Right cardiac atrium (tissue), 5 donors: Measurements from ENCODE around the gene APOO. TPM values are rescaled to one million over a fixed set of nuclear protein-coding genes. Genes with fewer than 3 reads are reported as not detected.

Source experiments
- ATAC-seq, 2 donors: fragments of 200-7000 bp; cut with Tn5 transposase; one replicate each; pipeline versions ENCODE4 v1.8.0 to v1.9.1; 2020; ENCODE audit warnings: moderate library complexity in 2 of 2, mild to moderate bottlenecking in 1 of 2
- DNase-seq, 3 donors: peaks; one replicate each; pipeline ENCODE4 v3.0.0-alpha.2; 2020
- H3K27ac ChIP-seq: one replicate; pipeline ENCODE4 v1.5.1; 2013; ENCODE audit warnings: mild to moderate bottlenecking, low read length, control low read depth, moderate library complexity
- H3K27me3 ChIP-seq: one replicate; pipeline ENCODE4 v1.6.1; 2013; ENCODE audit not compliant: control insufficient read depth, insufficient read depth
- H3K4me1 ChIP-seq: one replicate; pipeline ENCODE4 v1.6.1; 2013; ENCODE audit warnings: low read length; ENCODE audit not compliant: control insufficient read depth, insufficient read depth
- H3K4me3 ChIP-seq: one replicate; pipeline ENCODE4 v1.5.1; 2013; ENCODE audit warnings: low read length, control low read depth
- H3K9me3 ChIP-seq: one replicate; pipeline ENCODE4 v1.6.1; 2013; ENCODE audit warnings: low read length; ENCODE audit not compliant: control insufficient read depth
- WGBS: extraction: QIAGEN DNeasy Blood & Tissue Kit; methylation state at CpG from one replicate; pipeline ENCODE4 v1.1.7; 2013; 5-methylcytosine and 5-hydroxymethylcytosine counted together
- intact Hi-C, 4 donors: fragments of 100-400 bp; cut with DNase I; formaldehyde crosslinking; loops; one replicate each; pipeline versions ENCODE4 v1.11.0 to v1.14.0; 2022 to 2023
- long read RNA-seq, 4 donors: library from polyadenylated mRNA; unstranded; transcript quantifications; one replicate each; pipeline ENCODE4 v2.0.0, GENCODE V29; 2020 to 2021
- polyA plus RNA-seq: library from polyadenylated mRNA; stranded (reverse); fragments of 200-250 nt; gene quantifications from one replicate; pipeline ENCODE4 v1.2.3, GENCODE V29; 2013
- total RNA-seq, 4 donors: library from RNA; stranded (reverse); fragmentation: NEBNext Ultra II Directional; extraction: Animal tissue kit (Norgen Biotek cat#: 25700); gene quantifications; one replicate each; pipeline ENCODE4 v1.2.1, GENCODE V29; 2021
- donor health status: healthy with polysubstance abuse.
- donor health status: DM: no; HTN: yes; CAD: no.
- donor health status: DM: no; HTN: no; CAD: no.
- donor health status: DM: no; HTN: yes; CAD: no; lungs with severe emphysema.
- donor health status: DM: yes; HTN: yes; CAD: no.

The APOO gene
- total RNA-seq = 10 to 100 TPM; 65.7 to 88.9 (median 83.1) TPM
- 105 TPM for polyA plus RNA-seq
- long read RNA-seq, donor 1, transcript APOO-201 (9 exons, 1,118 nt) = major isoform, 32 of 56 reads
- long read RNA-seq, donor 1, partial matches to known transcripts = 1 of 56 reads
- long read RNA-seq, donor 1, other reads (novel, unspliced or antisense) = 23 of 56 reads
- long read RNA-seq, donor 2, transcript APOO-201 (9 exons, 1,118 nt) = major isoform, 22 of 37 reads
- long read RNA-seq, donor 2, partial matches to known transcripts = 3 of 37 reads
- long read RNA-seq, donor 2, other reads (novel, unspliced or antisense) = 12 of 37 reads
- long read RNA-seq, donor 3, transcript APOO-201 (9 exons, 1,118 nt) = major isoform, 26 of 43 reads
- long read RNA-seq, donor 3, partial matches to known transcripts = 1 of 43 reads
- long read RNA-seq, donor 3, other reads (novel, unspliced or antisense) = 16 of 43 reads
- long read RNA-seq, donor 4, transcript APOO-201 (9 exons, 1,118 nt) = major isoform, 20 of 33 reads
- long read RNA-seq, donor 4, partial matches to known transcripts = 0 of 33 reads
- long read RNA-seq, donor 4, other reads (novel, unspliced or antisense) = 12 of 33 reads

DNA sequence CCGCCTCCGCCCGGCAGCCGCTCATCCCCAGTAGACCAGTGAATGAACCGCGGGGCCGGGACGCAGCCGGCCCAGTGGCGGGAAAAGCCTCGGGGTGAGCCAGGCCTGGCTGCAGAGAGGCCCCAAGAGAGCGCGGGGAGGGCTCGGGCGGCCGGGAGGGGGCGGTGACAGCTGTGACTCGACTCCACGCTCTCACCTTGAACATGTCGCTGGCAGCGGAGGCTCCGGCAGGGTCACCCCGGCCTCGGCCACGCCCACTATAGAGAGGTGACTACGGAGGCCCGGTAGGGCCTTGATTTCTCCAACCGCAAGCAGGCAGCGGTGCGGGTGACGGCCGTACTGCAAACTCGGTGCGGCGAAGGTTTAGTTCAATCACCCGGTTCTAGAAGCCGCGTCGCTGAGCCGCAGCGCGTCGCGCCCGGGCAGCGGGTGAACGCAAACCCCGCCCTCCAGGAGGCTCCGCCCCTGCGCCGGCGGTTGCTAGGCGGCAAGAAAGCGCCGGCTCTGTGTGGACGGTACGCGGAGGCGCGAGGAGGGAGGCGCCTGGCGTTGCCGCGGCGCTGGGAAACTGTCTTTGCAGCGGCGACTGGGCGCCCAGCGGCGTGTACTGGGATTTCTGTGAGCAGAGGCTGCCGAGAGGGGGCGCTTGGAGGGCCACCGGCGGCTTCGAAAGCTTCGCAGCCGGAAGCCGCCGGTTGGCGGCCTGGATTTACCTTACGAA, at the start of gene APOO, which contains the start of gene CXorf58:
Gene APOO (minus strand): TSS at position 441 of the 721 bp plus-strand sequence. CDS start 236 bp downstream, at position 205.
Gene CXorf58 (plus strand): TSS at position 509 of the 721 bp plus-strand sequence. CDS start 2,297 bp downstream, outside the sequence.
- DNase-seq = peak; percentile 92 to 97 (median 96)
- intact Hi-C loops = loop anchor here in 3 of 4 donors (10.0 kb wide), 4 partner anchors 117 to 213 kb away; partner anchors contain the start of genes ACOT9 (in 1 of the 3) and KLHL15 (in 1 of the 3)
- H3K4me3 ChIP-seq = peak within 1 kb of the TSS; percentile 67
- peak; percentile 98 to 99 for ATAC-seq
- WGBS = under 1% methylated on average over 76 of the region's 81 CpGs
- peak within 1 kb of the TSS; percentile 68 for H3K27ac ChIP-seq
- no peaks in the 10 kb centered on the region for H3K4me1 ChIP-seq
- H3K9me3 ChIP-seq = no peaks in the 10 kb centered on the region
- H3K27me3 ChIP-seq = no peaks in the 10 kb centered on the region

DNA sequence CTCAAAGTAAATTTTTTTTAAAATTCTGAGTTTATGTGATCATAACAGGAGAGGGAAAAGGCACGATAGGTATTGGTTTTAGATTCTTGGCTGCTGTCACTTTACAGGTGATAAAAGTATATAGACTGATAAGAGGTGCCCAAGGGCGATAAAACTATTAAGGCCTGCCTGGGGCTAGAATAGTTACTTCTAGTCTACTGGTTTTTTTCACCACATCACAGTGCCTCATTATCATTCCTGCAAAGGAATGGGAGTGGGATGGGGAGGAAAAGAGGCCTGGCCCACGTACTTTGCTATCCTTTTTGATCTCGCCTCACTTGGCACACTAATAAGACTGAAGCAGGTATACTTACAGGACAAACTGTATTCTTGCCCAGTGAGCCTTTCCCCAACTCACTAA, 46.7 kb upstream of the APOO start:
- Histone ChIP-seq H3K4me3 (no peak overlapping the region), H3K27me3 (no peaks in the 10 kb centered on the region), H3K27ac (no peak overlapping the region), H3K4me1 (no peaks in the 10 kb centered on the region), H3K9me3 (no peaks in the 10 kb centered on the region)
- intact Hi-C loops = no loop called here
- ATAC-seq = no peak
- DNase-seq = no peak
- 83% methylated on average over 4 of the region's 4 CpGs for WGBS

DNA sequence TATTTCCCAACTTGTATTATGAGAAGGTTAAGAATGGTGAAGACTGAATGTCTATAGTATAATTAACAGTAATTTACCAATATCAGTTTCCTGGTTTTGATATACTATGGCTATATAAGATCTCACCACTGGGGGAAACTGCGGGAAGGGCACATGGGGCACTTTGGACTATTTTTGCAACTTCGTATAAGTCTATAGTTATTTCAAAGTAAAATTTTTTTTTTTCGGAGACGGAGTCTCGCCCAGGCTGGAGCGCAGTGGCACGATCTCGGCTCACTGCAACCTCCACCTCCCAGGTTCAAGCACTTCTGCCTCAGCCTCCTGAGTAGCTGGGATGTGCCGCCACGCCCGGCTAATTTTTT, 46.2 kb upstream of the APOO start:
- no peak for ATAC-seq
- H3K27ac ChIP-seq = no peak overlapping the region

DNA sequence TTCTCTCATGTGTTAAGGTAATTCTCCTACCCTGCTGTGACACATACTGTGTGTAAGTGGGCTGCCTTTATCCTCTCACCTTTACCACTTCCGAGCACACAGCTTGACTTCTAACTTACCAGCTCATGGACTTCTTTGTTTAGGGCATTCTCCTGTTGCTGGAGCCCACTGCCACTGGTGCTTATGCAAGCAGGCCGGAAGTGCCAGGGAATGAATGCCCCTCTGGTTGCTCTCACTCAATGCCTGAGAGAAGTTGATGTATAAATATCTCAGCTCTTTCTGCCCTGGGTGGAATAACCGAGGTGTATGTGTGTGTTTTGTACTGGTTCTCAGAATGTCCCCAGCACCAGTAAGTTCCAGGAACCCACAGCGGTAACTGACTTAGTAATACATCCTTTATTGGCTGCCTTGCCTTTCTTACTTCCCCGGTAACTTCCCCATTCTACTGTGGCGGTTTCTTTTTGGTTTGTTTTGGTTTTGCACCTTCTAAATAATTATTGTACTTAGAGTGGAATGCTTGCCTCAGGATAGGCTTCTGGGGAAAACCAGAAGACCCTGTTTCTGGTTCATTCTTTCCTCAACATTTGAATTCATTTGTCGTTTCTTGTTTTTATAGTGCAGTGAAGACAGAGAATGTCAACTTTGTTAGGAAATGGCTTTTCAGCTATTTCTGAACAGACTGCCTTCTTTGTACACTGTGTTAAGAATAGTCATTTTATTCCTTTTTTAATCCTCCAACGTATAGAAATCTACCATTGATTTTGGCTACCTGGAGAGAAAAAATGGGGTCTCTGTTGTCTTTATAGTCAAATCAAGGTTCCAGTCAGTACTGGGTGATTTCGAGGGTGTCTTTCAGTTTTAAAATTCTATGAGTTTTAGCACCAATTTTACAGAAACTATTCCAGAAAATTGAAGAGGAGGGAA, 45.5 kb upstream of the APOO start:
- ATAC-seq = no peak
- WGBS = 47% methylated on average over 9 of the region's 9 CpGs
- Histone ChIP-seq H3K27me3 (no peaks in the 10 kb centered on the region), H3K9me3 (no peaks in the 10 kb centered on the region), H3K4me3 (no peak overlapping the region), H3K27ac (no peak overlapping the region), H3K4me1 (no peaks in the 10 kb centered on the region)
- DNase-seq = no peak
- intact Hi-C loops = no loop called here

More for the DNA sequence above, 46.2 kb upstream of the APOO start:
- Histone ChIP-seq H3K4me3 (no peak overlapping the region), H3K27me3 (no peaks in the 10 kb centered on the region), H3K9me3 (no peaks in the 10 kb centered on the region), H3K4me1 (no peaks in the 10 kb centered on the region)
- DNase-seq = no peak
- WGBS = 94% methylated on average over 11 of the region's 11 CpGs
- intact Hi-C loops = no loop called here

DNA sequence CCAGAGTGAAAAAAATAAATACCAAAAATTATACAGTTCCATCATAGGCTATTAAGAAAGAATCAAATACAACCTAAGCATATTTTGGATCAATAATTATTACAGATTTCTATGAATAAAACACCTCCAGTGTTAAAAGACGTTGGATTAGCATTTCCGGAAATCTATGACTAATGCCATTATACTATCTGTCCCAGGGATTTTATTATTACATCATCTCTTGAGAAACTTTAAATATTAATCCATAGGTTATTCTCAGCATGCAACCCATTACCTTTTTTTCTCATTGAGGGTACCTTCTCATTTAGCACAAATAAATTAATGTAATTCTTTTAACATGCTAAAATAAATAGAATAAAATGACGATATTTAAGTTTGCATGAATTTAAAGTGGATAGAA, 44.7 kb upstream of the APOO start:
- Histone ChIP-seq H3K4me1 (no peaks in the 10 kb centered on the region), H3K27me3 (no peaks in the 10 kb centered on the region), H3K9me3 (no peaks in the 10 kb centered on the region), H3K4me3 (no peak overlapping the region), H3K27ac (no peak overlapping the region)
- 73% methylated on average over 3 of the region's 3 CpGs for WGBS
- no peak for DNase-seq
- ATAC-seq = no peak
- intact Hi-C loops = no loop called here

DNA sequence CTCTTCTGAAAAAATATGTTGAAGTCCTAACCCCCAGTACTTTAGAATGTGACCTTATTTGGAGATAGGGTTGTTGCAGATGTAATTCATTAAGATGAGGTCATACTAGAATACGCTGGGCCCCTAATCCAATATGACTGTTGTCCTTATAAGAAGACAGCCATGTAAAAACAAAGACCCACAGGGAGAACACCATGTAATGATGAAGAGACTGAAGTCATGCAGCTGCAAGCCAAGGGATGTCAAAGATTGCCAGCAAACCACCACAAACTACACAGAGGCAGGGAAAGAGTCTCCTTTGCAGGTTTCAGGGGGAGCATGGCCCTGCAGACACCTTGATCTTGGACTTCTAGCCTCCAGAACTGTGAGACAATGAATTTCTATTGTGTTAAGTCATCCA, 37.5 kb upstream of the APOO start:
- WGBS = 83% methylated on average over 1 of the region's 1 CpG
- intact Hi-C loops = no loop called here

DNA sequence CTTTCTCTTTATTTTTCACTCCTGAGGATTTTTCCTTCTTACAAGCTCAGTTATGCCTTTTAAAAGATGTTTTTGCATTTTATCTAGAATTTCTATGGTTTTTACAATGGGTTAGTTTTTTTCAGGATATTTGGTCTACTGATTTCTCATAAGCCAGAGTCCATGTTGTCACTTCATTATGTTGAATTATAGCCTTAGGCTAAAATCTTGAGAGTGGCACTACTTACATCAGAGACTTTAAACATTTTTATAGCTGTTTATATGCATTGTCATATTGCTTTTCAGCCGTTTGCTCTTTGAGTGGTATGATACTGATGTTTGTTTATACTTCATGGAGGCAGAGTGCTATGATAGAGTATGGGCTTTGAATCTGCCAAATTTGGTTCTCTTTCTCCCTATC, 36.5 kb upstream of the APOO start:
- H3K27me3 ChIP-seq = no peaks in the 10 kb centered on the region
- H3K4me3 ChIP-seq = no peak overlapping the region
- no peaks in the 10 kb centered on the region for H3K4me1 ChIP-seq
- no peak overlapping the region for H3K27ac ChIP-seq
- H3K9me3 ChIP-seq = no peaks in the 10 kb centered on the region
- intact Hi-C loops = no loop called here
- DNase-seq (no peak), ATAC-seq (no peak)
- whole genome bisulfite sequencing = 62% methylated on average over 1 of the region's 1 CpG

More for the DNA sequence above, 37.5 kb upstream of the APOO start:
- DNase-seq = no peak
- Histone ChIP-seq H3K9me3 (no peaks in the 10 kb centered on the region), H3K4me1 (no peaks in the 10 kb centered on the region), H3K4me3 (no peak overlapping the region), H3K27me3 (no peaks in the 10 kb centered on the region), H3K27ac (no peak overlapping the region)
- ATAC-seq = no peak

DNA sequence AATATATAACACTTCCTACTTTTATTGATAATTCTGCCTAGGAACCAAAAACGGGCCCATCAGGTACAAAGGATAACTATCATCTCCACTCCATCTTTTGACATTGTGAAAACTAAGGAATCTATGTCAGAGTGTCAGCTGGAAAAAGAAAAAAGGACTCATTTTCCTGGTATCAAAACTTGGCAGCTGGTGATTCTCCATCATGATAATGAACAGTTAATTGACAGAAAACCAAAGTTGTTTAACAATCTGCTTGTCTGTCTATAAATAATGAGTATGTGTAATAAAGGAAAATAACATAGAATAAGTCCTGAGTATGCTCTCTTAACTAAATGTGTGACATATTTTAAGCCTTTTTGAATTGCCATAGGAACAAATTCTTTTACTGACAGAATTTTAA, 31.5 kb upstream of the APOO start:
- 69% methylated on average over 1 of the region's 1 CpG for WGBS

DNA sequence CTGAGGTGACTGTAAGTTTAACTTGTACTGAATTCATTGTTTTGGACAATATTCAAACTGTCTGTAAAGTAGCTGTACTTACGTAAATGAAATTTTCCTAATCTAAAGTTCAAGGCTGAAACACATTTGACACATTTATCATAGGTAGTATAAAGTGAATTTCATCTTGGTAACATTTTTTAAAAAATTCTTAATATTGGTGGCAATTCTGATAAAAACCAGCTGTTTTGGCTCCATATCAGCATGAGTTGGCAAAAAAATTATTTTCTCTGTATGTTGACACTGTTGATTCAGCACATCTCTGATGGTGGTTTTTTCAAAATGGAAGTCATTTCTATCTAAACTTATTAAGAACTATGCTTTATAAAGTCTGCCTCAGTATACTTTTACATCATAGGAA, 31.0 kb upstream of the APOO start:
- Histone ChIP-seq H3K27ac (no peak overlapping the region), H3K4me1 (no peaks in the 10 kb centered on the region), H3K9me3 (no peaks in the 10 kb centered on the region), H3K27me3 (no peaks in the 10 kb centered on the region), H3K4me3 (no peak overlapping the region)
- 60% methylated on average over 1 of the region's 1 CpG for WGBS
- DNase-seq (no peak), ATAC-seq (no peak)
- intact Hi-C loops = no loop called here

More for the DNA sequence above, 31.5 kb upstream of the APOO start:
- Histone ChIP-seq H3K27ac (no peak overlapping the region), H3K9me3 (no peaks in the 10 kb centered on the region), H3K4me1 (no peaks in the 10 kb centered on the region), H3K27me3 (no peaks in the 10 kb centered on the region), H3K4me3 (no peak overlapping the region)
- DNase-seq = no peak
- ATAC-seq = no peak
- intact Hi-C loops = no loop called here

DNA sequence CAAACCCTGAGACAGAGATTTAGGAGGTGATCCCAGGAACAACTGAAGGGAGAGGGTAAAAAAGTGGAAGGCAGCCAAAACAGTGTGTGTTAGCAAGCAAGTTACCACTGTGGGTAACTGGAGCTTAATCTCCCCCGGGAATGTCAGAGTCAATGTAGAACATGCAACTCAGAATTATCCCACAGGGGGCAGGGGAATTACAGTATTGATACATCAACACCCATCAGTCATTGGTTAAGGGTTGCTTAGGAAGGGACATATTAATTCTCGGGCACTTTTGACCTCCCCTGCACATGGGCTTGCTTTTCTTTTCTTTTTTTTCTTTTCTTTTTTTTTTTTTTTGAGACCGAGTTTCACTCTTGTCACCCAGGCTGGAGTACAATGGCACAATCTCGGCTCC, 29.4 kb upstream of the APOO start:
- no peak for ATAC-seq
- DNase-seq = no peak
- no peak overlapping the region for H3K27ac ChIP-seq
- intact Hi-C loops = no loop called here
- no peaks in the 10 kb centered on the region for H3K4me1 ChIP-seq
- 67% methylated on average over 4 of the region's 4 CpGs for WGBS
- H3K27me3 ChIP-seq = no peaks in the 10 kb centered on the region
- H3K4me3 ChIP-seq = no peak overlapping the region
- H3K9me3 ChIP-seq = no peaks in the 10 kb centered on the region
